NCI-H1436 treated with DMSO at 0.1 percent for 48 hours (cell line): ENCODE data around the gene SCNN1G.
A peak's percentile ranks its signal among the peaks of the same experiment; 100 is the strongest.
"Not testable (repeated sequence)": the region's sequence is repeated elsewhere in the genome, so short reads cannot be mapped to it uniquely, and the experiment has no call there.

Experiments
- DNase-seq: peaks from one replicate; lab custom pipeline; 2025; lab: John Stamatoyannopoulos, UW

Gene SCNN1G, protein sequence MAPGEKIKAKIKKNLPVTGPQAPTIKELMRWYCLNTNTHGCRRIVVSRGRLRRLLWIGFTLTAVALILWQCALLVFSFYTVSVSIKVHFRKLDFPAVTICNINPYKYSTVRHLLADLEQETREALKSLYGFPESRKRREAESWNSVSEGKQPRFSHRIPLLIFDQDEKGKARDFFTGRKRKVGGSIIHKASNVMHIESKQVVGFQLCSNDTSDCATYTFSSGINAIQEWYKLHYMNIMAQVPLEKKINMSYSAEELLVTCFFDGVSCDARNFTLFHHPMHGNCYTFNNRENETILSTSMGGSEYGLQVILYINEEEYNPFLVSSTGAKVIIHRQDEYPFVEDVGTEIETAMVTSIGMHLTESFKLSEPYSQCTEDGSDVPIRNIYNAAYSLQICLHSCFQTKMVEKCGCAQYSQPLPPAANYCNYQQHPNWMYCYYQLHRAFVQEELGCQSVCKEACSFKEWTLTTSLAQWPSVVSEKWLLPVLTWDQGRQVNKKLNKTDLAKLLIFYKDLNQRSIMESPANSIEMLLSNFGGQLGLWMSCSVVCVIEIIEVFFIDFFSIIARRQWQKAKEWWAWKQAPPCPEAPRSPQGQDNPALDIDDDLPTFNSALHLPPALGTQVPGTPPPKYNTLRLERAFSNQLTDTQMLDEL

GRCh38 chr16:23182679-23183542, at the start of gene SCNN1G:
SCNN1G (plus strand) TSS chr16:23182745; CDS start chr16:23186272, 3,527 bp downstream.
- DNase-seq, result no peak

- no peak for DNase-seq
These were observed 49.6 kb upstream of the SCNN1G start for GRCh38 chr16:23132775-23133463.

DNA sequence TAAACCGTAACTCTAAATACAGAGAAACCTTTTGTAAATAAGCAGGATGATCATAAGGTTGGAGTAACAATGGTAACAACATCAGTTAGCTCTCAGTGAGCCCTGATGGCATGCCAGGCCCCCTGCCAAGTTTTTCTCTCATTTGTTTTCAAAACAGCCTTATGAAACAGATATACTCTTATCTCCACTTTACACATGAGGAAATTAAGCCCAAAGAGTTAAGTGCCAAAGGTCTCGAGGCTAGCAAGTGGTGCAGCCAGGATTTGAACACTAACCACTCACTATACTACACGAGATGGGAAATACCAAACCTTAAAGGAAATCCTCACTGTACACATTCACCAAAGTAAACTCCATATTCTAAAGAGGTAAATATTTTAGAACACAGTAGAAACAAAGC, 48.3 kb upstream of the SCNN1G start:
- DNase-seq, result no peak

GRCh38 chr16:23137256-23137655, 45.3 kb upstream of the SCNN1G start:
- no peak for DNase-seq

- no peak for DNase-seq
These were observed 44.7 kb upstream of the SCNN1G start for GRCh38 chr16:23137818-23138217.

- DNase-seq, result no peak
These were observed 42.4 kb upstream of the SCNN1G start for GRCh38 chr16:23140107-23140506.

- DNase-seq, result no peak
These were observed 41.5 kb upstream of the SCNN1G start for GRCh38 chr16:23141033-23141432.

DNA sequence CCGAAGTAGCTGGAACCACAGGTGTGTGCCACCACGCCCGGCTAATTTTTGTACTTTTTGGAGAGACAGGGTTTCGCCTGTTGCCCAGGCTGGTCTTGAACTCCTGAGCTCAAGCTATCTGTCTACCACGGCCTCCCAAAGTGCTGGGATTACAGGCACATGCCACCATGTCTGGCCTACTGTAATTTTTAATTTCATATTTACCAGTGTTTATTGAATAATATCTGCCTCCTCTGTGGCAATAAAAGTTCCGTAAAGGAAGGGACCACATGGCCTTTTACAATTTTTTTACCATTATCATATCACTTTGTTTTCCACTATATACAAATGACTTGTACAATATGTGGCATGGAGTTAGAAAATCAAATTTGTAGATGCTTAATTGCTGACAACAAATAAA, 41.0 kb upstream of the SCNN1G start:
- no peak for DNase-seq

GRCh38 chr16:23141959-23142740, 40.4 kb upstream of the SCNN1G start:
- DNase-seq, result no peak

DNA sequence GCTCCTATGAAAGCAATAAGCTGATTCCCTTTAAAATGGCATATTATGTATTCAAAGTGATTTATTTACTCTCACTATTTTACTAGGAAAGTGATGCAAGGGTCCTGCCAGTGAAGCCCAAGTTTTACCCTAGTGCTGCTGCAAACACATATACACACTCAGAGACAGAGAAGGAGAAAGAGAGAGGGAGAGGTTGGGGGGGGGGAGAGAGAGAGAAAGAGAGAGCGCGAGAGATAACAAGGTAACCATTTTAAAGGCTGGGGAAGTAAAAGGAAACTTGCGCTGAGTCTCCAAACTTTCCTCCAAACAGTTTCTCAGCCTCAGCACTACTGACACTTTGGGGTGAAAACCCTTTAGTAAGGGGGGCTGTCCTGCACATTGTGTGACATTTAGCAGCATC, 39.2 kb upstream of the SCNN1G start:
- DNase-seq, result no peak

DNA sequence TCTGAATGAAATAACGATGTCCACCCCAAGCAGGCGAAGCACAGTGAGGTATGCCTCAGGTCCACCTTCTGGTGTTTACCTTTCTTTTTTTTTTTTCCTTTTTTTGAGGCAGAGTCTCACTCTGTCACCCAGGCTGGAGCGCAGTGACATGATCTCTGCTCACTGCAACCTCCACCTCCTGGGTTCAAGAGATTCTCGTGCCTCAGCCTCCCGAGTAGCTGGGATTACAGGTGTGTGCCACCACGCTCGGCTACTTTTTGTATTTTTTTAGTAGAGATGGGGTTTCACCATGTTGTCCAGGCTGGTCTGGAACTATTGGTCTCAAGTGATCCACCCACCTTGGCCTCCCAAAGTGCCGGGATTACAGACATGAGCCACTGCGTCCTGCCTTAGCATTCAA, 38.2 kb upstream of the SCNN1G start:
- not testable (repeated sequence) for DNase-seq

DNA sequence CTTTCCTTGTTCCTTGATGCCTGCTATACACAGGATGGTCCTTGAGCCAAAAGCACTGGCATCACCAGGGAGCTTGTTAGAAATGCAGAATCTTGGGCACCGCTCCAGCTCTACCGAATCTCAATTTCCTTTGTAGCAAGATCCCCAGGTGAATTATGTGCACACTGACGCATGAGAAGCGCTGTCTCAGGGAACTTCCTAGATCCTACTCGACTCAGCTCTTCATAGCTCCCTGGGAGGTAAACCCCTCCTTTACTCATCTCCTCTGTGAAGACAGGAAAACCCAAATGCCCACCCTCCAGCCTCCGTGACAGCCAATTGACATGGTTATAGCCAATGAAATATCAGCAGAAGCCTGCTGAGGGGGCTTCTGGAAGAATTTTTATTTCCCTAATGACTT, 37.4 kb upstream of the SCNN1G start:
- DNase-seq, result no peak

- no peak for DNase-seq
These were observed 36.9 kb upstream of the SCNN1G start for GRCh38 chr16:23145608-23146007.

- DNase-seq, result no peak
These were observed 35.5 kb upstream of the SCNN1G start for GRCh38 chr16:23146877-23147601.

GRCh38 chr16:23147666-23148065, 34.9 kb upstream of the SCNN1G start:
- DNase-seq, result no peak

DNA sequence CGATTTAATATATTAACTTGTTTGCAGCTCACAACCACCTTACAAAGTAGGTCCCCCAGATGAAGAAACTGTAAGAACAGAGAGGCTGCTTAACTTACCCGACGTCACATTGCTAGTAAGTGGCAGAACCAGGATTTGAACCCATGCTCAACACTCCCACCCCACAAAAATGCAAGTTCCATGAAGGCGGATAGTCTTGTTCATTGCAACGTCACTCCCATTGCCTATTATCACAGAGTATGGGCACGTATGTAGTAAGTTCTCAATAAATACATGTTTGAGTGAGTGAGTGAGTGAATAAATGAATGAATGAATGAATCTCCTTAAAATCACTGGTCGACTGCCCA, 34.4 kb upstream of the SCNN1G start:
- DNase-seq, result no peak

DNA sequence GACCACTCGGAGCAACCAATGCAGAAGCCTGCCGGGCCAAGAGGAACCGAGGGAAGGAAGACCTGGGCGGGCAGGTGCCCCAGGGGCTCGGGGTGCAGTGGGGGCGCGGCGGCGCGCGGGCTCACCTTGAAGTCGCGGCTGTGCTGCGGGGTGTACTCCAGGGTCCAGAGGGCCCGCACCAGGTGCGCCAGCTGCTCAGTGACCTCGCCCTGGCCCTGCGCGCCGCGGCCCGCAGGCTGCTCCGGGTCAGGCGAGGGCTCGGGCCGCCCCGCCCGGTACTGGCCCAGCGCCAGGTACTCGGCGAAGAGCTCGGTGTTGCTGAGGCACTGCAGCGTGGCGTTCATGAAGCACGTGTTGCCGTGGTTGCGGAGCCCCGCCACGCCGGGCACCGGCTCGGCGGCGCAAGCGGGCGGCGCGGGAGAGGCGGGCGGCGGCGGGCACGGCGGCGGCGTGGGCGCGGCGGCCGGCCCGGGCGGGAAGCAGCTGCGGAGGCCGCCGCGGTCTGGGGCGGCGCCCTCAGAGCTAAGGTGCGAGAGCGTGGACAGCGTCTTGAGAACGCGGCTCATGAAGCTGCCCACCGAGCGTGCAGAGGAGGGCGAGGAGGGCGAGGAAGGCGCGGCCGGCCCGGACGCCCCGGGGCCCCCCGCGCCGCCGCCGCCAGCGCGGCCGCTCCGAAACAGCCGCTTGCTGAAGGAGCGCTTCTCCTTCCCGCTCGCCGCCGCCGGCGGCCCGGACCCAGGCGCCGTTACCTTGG, 33.9 kb upstream of the SCNN1G start:
- no peak for DNase-seq

- DNase-seq, result peak; percentile 68
These were observed 33.1 kb upstream of the SCNN1G start, which contains the start of gene USP31 for GRCh38 chr16:23149267-23149992. USP31 (minus strand) TSS chr16:23149452; CDS start chr16:23149270, 182 bp downstream.

- DNase-seq, result no peak
These were observed 32.6 kb upstream of the SCNN1G start for GRCh38 chr16:23149993-23150364.
